ENCODE data around the gene EHMT1.
"Not testable (repeated sequence)": the region's sequence is repeated elsewhere in the genome, so short reads cannot be mapped to it uniquely, and the experiment has no call there.

The EHMT1 gene

GRCh38 chr9:137883977-137884376, 265.2 kb downstream of the EHMT1 start:
- not testable (repeated sequence) for H3K36me3 ChIP-seq (ENCODE audit: control insufficient read depth, insufficient read depth, low read length); H3K9me3 ChIP-seq (ENCODE audit: control insufficient read depth, low read length); H3K4me1 ChIP-seq (ENCODE audit: control insufficient read depth, insufficient read depth, low read length); H3K27me3 ChIP-seq (ENCODE audit: control insufficient read depth, insufficient read depth, low read length, poor library complexity, severe bottlenecking); H3K4me3 ChIP-seq (ENCODE audit: insufficient read depth, low read depth, low read length); H3K27ac ChIP-seq (ENCODE audit: insufficient read depth, low read depth, low read length, poor library complexity, severe bottlenecking)
- 80 to 100% methylated on average over 3 of the region's 6 CpGs for WGBS, 2 experiments

- not testable (repeated sequence) for H3K4me1 ChIP-seq (ENCODE audit: control insufficient read depth, insufficient read depth, low read length); H3K27me3 ChIP-seq (ENCODE audit: control insufficient read depth, insufficient read depth, low read length, poor library complexity, severe bottlenecking); H3K9me3 ChIP-seq (ENCODE audit: control insufficient read depth, low read length); H3K36me3 ChIP-seq (ENCODE audit: control insufficient read depth, insufficient read depth, low read length); H3K27ac ChIP-seq (ENCODE audit: insufficient read depth, low read depth, low read length, poor library complexity, severe bottlenecking); H3K4me3 ChIP-seq (ENCODE audit: insufficient read depth, low read depth, low read length)
- 60 to 61% methylated on average over 5 of the region's 7 CpGs for WGBS, 2 experiments
Measured at GRCh38 chr9:137884547-137884946, 265.7 kb downstream of the EHMT1 start.

GRCh38 chr9:137885121-137885520, 266.3 kb downstream of the EHMT1 start:
- not testable (repeated sequence) for H3K27ac ChIP-seq (ENCODE audit: insufficient read depth, low read depth, low read length, poor library complexity, severe bottlenecking); H3K4me1 ChIP-seq (ENCODE audit: control insufficient read depth, insufficient read depth, low read length); H3K27me3 ChIP-seq (ENCODE audit: control insufficient read depth, insufficient read depth, low read length, poor library complexity, severe bottlenecking); H3K4me3 ChIP-seq (ENCODE audit: insufficient read depth, low read depth, low read length); H3K9me3 ChIP-seq (ENCODE audit: control insufficient read depth, low read length); H3K36me3 ChIP-seq (ENCODE audit: control insufficient read depth, insufficient read depth, low read length)
- WGBS, 2 experiments: 86 to 87% methylated on average over 7 to 9 of the region's 12 CpGs
